Activated naive CD8-positive, alpha-beta T cell treated with anti-CD3 and anti-CD28 coated beads for 36 hours (primary cell): Measurements from ENCODE around the gene PTPN5. TPM values are rescaled to one million over a fixed set of nuclear protein-coding genes. Genes with fewer than 3 reads are reported as not detected.

Source experiments
- DNase-seq: peaks from one replicate; pipeline ENCODE4 v3.0.0; 2021
- H3K27ac Mint-ChIP-seq: one replicate; pipeline ENCODE4 v1.8.0; 2022; ENCODE audit warnings: mild to moderate bottlenecking, moderate library complexity, mixed read lengths
- H3K27me3 Mint-ChIP-seq: one replicate; pipeline ENCODE4 v1.8.0; 2022; ENCODE audit warnings: mild to moderate bottlenecking, mixed read lengths
- H3K36me3 Mint-ChIP-seq: one replicate; pipeline ENCODE4 v1.8.0; 2021; ENCODE audit warnings: mild to moderate bottlenecking, mixed read lengths
- H3K4me1 Mint-ChIP-seq: one replicate; pipeline ENCODE4 v1.8.0; 2021; ENCODE audit warnings: mixed read lengths
- H3K4me3 Mint-ChIP-seq: one replicate; pipeline ENCODE4 v1.8.0; 2022; ENCODE audit warnings: mild to moderate bottlenecking, moderate library complexity, mixed read lengths
- H3K9me3 Mint-ChIP-seq: one replicate; pipeline ENCODE4 v1.8.0; 2022; ENCODE audit warnings: mixed read lengths
- total RNA-seq, 2 experiments: library from RNA; stranded (reverse); gene quantifications; one replicate each; pipeline ENCODE4 v1.2.3, GENCODE V29; 2021

Gene PTPN5
- total RNA-seq, 2 experiments from 2014 or later = not detected

- H3K27ac Mint-ChIP-seq = no peak overlapping the region
- peaks cover 9% of the 10 kb centered on the region for H3K4me1 Mint-ChIP-seq
- no peak for DNase-seq
- no peak overlapping the region for H3K4me3 Mint-ChIP-seq
- H3K9me3 Mint-ChIP-seq = peaks cover 4% of the 10 kb centered on the region
- no peaks in the 10 kb centered on the region for H3K36me3 Mint-ChIP-seq
- no peaks in the 10 kb centered on the region for H3K27me3 Mint-ChIP-seq
Observed at GRCh38 chr11:18780329-18780728, 11.3 kb downstream of the PTPN5 start.

- H3K9me3 Mint-ChIP-seq = peaks cover 4% of the 10 kb centered on the region
- no peak overlapping the region for H3K27ac Mint-ChIP-seq
Observed at GRCh38 chr11:18778468-18778867, 13.1 kb downstream of the PTPN5 start.

GRCh38 chr11:18776324-18776723 lies 15.3 kb downstream of the PTPN5 start:
- no peak for DNase-seq
- no peak overlapping the region for H3K4me3 Mint-ChIP-seq
- peaks cover 9% of the 10 kb centered on the region for H3K4me1 Mint-ChIP-seq
- H3K9me3 Mint-ChIP-seq = peaks cover 4% of the 10 kb centered on the region
- no peak overlapping the region for H3K27ac Mint-ChIP-seq
- no peaks in the 10 kb centered on the region for H3K36me3 Mint-ChIP-seq
- peaks cover 8% of the 10 kb centered on the region for H3K27me3 Mint-ChIP-seq

More at GRCh38 chr11:18778468-18778867, 13.1 kb downstream of the PTPN5 start:
- Mint-ChIP-seq H3K27me3 (no peaks in the 10 kb centered on the region), H3K4me3 (no peak overlapping the region), H3K36me3 (no peaks in the 10 kb centered on the region), H3K4me1 (peaks cover 9% of the 10 kb centered on the region)
- no peak for DNase-seq

- Mint-ChIP-seq H3K27ac (no peak overlapping the region), H3K36me3 (no peaks in the 10 kb centered on the region), H3K9me3 (peaks cover 4% of the 10 kb centered on the region), H3K4me3 (no peak overlapping the region), H3K27me3 (peaks cover 11% of the 10 kb centered on the region), H3K4me1 (peaks cover 9% of the 10 kb centered on the region)
- DNase-seq = peak; percentile 58
Observed at GRCh38 chr11:18775492-18776292, 15.9 kb downstream of the PTPN5 start.

DNA sequence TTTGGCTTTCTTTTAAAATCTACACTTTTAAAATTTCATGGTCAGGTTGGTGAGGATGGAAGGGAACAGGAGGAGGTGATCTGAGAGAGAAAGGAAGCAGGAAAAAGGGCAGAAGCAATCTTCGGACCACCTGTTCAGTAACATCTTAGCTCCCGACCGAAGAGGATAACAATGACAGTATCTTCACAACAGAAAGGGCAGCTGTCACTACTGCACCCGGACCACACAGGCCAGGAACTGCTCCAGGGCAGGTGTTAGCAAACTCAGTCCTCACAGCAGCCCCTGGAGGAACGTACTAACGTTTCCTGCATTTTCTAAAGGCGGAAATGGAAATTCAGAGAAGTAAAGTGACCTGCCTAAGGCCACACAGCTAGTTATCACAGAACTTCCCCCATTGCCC lies 16.8 kb downstream of the PTPN5 start:
- Mint-ChIP-seq H3K4me1 (peaks cover 9% of the 10 kb centered on the region), H3K27ac (no peak overlapping the region), H3K9me3 (peaks cover 4% of the 10 kb centered on the region), H3K4me3 (no peak overlapping the region), H3K36me3 (no peaks in the 10 kb centered on the region), H3K27me3 (peaks cover 11% of the 10 kb centered on the region)
- no peak for DNase-seq

DNA sequence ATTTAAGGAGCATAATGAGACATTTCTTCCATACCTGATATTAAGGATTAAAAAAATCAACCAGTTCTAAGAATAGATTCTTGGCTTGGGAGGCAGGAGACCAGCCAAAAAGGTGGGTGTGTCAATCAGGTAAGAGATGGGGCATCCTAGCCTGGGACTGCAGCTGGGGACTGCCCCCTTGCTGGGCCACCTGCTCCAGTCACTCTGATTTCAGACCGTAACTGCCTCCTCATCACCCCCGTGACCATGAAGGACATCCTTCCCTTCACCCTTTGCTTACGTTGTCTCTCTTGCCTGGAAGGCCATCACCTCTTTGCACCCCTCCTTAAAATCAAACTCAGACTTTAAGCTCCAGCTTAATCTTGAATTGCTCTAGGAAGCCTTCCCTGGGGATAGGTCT lies 17.9 kb downstream of the PTPN5 start:
- Mint-ChIP-seq H3K4me3 (no peak overlapping the region), H3K9me3 (peaks cover 2% of the 10 kb centered on the region), H3K36me3 (no peaks in the 10 kb centered on the region), H3K27me3 (peaks cover 11% of the 10 kb centered on the region), H3K4me1 (peaks cover 9% of the 10 kb centered on the region), H3K27ac (no peak overlapping the region)
- no peak for DNase-seq

DNA sequence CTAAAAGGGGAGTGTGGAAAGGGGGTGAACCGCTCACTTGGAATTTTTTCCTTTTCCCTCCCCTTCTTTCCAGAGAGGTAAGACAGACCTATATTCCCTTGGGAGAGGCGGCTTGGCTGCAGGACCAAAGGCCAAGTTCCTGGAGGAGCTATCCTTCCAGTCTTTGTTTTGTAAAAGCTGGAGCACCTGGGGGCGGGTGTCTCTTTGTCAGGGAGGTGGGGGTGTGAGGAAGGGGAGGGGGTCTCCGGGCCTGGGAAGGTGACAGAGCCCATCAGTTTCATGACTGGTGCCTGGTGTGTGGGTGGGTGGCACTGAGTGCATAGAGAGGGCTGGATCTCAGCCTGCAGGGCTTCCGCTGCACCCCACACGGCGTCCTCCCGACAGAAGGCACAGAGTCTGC lies 18.5 kb downstream of the PTPN5 start:
- peaks cover 11% of the 10 kb centered on the region for H3K27me3 Mint-ChIP-seq
- H3K27ac Mint-ChIP-seq = no peak overlapping the region
- H3K36me3 Mint-ChIP-seq = no peaks in the 10 kb centered on the region
- H3K4me3 Mint-ChIP-seq = no peak overlapping the region
- peaks cover 2% of the 10 kb centered on the region for H3K9me3 Mint-ChIP-seq
- DNase-seq = no peak
- H3K4me1 Mint-ChIP-seq = peaks cover 8% of the 10 kb centered on the region

DNA sequence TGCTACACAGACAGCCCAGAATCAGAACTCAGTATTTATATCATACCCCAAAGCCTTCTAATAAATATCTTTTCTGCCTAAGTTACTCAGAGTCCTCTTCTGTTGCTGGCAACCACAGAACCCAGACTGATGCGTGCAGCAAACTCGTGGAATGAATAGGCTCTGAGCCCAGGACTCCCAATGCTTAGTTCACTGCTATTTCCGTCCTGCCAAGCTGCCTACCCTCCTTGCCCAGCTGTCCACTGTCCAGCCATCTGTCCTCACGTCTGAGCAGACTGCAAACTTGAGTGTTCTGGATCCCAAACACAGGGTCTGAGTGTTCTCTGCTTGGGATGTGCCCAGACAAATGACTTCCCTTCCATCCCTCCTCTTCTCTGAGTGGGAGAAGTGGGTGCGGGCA lies 19.4 kb downstream of the PTPN5 start:
- Mint-ChIP-seq H3K4me1 (peaks cover 13% of the 10 kb centered on the region), H3K27me3 (peaks cover 15% of the 10 kb centered on the region), H3K9me3 (no peaks in the 10 kb centered on the region), H3K4me3 (no peak overlapping the region), H3K36me3 (no peaks in the 10 kb centered on the region), H3K27ac (no peak overlapping the region)
- DNase-seq = no peak

GRCh38 chr11:18771266-18772035 lies 20.1 kb downstream of the PTPN5 start:
- H3K36me3 Mint-ChIP-seq = no peaks in the 10 kb centered on the region
- no peaks in the 10 kb centered on the region for H3K9me3 Mint-ChIP-seq
- peaks cover 15% of the 10 kb centered on the region for H3K27me3 Mint-ChIP-seq
- H3K4me1 Mint-ChIP-seq = peaks cover 13% of the 10 kb centered on the region
- H3K4me3 Mint-ChIP-seq = no peak overlapping the region
- H3K27ac Mint-ChIP-seq = no peak overlapping the region
- DNase-seq = no peak

DNA sequence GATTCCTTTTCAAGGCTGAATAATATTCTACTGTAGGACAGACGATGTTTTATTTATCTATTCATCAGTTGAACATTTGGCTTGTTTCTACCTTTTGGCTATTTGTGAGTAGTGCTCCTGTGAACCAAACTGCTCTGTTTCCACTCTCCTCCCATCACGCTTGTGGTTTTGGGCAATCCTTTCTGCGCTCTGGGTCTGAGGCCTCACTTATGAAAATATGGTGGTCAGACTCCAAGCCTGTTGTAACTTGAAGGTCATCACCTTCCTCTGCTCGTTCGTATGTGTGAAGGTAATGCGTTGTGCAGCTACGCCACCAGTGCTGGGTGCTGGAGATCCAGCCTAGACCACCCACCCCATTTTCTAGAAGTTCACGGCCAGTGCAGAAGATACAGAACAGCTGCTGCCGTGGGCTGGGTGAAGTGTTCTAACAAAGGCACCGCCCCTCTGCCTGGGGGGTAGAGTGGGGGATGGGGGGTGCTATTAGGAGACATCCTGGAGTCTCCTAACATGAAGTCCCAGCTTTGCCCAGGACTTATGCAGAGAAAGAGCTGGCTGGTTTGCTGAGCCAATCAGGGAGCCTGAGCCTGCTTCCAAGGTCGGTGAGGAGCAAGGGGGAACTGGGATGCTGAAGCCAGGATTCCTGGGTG lies 21.0 kb downstream of the PTPN5 start:
- no peak for DNase-seq
- Mint-ChIP-seq H3K9me3 (no peaks in the 10 kb centered on the region), H3K27me3 (peaks cover 20% of the 10 kb centered on the region), H3K36me3 (no peaks in the 10 kb centered on the region), H3K27ac (no peak overlapping the region), H3K4me1 (peaks cover 13% of the 10 kb centered on the region), H3K4me3 (no peak overlapping the region)

GRCh38 chr11:18769802-18770456 lies 21.7 kb downstream of the PTPN5 start:
- no peak for DNase-seq
- peaks cover 26% of the 10 kb centered on the region for H3K27me3 Mint-ChIP-seq

GRCh38 chr11:18768978-18769377 lies 22.6 kb downstream of the PTPN5 start:
- DNase-seq = no peak
- no peaks in the 10 kb centered on the region for H3K9me3 Mint-ChIP-seq
- H3K27ac Mint-ChIP-seq = no peak overlapping the region
- H3K4me1 Mint-ChIP-seq = peaks cover 18% of the 10 kb centered on the region
- H3K36me3 Mint-ChIP-seq = no peaks in the 10 kb centered on the region
- H3K4me3 Mint-ChIP-seq = no peak overlapping the region
- H3K27me3 Mint-ChIP-seq = peaks cover 26% of the 10 kb centered on the region

More at GRCh38 chr11:18769802-18770456, 21.7 kb downstream of the PTPN5 start:
- Mint-ChIP-seq H3K27ac (no peak overlapping the region), H3K4me3 (no peak overlapping the region), H3K36me3 (no peaks in the 10 kb centered on the region), H3K4me1 (peaks cover 13% of the 10 kb centered on the region), H3K9me3 (no peaks in the 10 kb centered on the region)

- DNase-seq = peak; percentile 23
- Mint-ChIP-seq H3K4me3 (no peak overlapping the region), H3K36me3 (no peaks in the 10 kb centered on the region), H3K9me3 (no peaks in the 10 kb centered on the region), H3K4me1 (peaks cover 23% of the 10 kb centered on the region), H3K27me3 (peaks cover 26% of the 10 kb centered on the region), H3K27ac (peak overlapping the region; percentile 70)
Observed at GRCh38 chr11:18768472-18768901, 23.1 kb downstream of the PTPN5 start.

GRCh38 chr11:18766015-18766414 lies 25.6 kb downstream of the PTPN5 start:
- no peak for DNase-seq
- H3K4me3 Mint-ChIP-seq = no peak overlapping the region
- H3K27ac Mint-ChIP-seq = no peak overlapping the region
- H3K4me1 Mint-ChIP-seq = peaks cover 23% of the 10 kb centered on the region
- peaks cover 15% of the 10 kb centered on the region for H3K27me3 Mint-ChIP-seq
- H3K36me3 Mint-ChIP-seq = no peaks in the 10 kb centered on the region
- no peaks in the 10 kb centered on the region for H3K9me3 Mint-ChIP-seq

GRCh38 chr11:18765554-18765953 lies 26.0 kb downstream of the PTPN5 start:
- peaks cover 15% of the 10 kb centered on the region for H3K27me3 Mint-ChIP-seq
- no peaks in the 10 kb centered on the region for H3K9me3 Mint-ChIP-seq
- H3K27ac Mint-ChIP-seq = no peak overlapping the region
- H3K4me1 Mint-ChIP-seq = peaks cover 23% of the 10 kb centered on the region
- H3K4me3 Mint-ChIP-seq = no peak overlapping the region
- no peak for DNase-seq
- no peaks in the 10 kb centered on the region for H3K36me3 Mint-ChIP-seq
